GM18870 (cell line): ENCODE data around the gene PRSS21.

ENCODE experiments used
- ATAC-seq: cut with Tn5 transposase; IDR thresholded peaks from one replicate; pipeline ENCODE4 v1.9.1; 2021; ENCODE audit warnings: moderate library complexity; ENCODE audit not compliant: unreplicated experiment

Gene PRSS21

DNA sequence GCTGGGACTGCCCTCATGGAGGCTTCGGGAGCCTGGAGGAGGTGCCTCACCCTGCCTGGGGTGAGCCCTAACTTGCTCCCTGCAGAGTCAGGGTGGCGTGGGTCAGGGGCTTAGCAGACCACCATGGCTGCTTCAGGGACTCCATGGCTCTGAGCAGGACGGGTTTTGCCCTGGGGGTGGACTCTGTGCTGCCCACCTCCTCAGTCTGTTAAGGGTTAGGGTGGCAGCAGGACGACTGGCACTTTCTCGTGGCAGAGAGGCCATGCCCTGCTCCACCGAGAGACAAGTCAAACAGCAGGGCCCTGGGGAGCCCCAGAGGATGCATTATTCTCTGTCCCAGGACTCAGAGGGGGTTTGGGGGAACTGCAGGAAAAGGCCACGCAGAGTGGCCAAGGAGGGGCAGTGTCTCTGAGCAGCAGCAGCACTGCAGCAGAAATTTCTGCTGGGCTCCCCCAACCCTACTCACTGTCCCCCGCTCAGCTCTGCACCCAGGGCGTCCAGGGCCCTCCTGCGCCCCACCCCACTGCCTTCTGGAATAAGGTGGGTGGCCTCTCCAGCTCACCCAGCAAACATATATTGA is 42.7 kb downstream of the PRSS21 start:
- ATAC-seq = no peak

DNA sequence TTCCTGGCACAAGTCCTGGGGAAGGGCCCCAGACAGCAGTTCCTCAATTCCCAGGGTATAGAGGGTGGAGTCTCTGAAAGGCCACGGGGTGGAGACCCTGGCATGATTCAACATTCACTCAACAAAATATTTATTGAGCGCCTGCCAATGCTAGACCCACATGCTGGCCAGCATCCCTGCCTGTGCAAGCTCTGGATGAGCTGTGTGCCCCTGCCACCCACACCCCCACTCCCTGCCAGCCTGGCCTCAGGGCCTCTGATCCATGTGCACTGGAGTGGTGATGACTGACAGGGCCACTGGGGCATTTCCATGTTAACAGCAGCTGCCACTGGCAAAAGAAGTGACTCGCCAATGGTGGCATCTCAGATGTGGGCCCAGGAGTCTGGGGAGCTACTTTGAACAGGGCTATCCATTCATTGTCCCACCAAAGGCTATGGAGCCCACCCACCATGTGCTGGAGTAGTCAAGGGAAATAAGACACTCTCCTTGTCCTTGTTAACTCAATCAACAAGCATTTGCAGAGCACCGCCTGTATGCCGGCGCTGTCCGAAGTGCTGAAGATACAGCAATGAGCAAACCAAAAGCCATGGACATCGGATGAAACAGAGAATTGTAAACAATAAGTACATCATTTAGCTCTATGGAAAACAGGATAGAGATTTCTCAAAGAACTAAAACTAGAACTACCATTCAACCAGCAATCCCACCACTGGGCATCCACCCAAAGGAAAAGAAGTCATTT is 44.0 kb downstream of the PRSS21 start:
- no peak for ATAC-seq

DNA sequence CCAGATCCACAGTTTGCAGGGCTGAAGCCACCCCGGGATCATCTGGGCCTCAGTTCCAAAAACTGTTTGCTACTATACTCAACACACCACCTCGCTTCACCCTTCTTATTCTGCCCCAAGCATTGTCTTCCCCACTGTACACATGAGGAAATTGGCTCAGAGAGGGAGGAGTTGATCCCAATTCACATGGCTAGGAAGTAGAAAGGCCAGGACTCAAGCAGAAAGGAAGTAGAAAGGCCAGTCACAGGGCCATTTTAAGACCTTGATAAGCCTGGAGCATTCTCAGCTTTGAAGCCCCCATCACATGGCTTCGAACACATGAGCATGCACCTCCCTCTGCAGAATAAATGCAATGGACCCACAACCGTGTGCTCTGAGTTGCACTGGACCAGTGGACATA is 48.6 kb downstream of the PRSS21 start:
- ATAC-seq = no peak

GRCh38 chr16:2866431-2866830 is 49.4 kb downstream of the PRSS21 start:
- ATAC-seq = no peak

DNA sequence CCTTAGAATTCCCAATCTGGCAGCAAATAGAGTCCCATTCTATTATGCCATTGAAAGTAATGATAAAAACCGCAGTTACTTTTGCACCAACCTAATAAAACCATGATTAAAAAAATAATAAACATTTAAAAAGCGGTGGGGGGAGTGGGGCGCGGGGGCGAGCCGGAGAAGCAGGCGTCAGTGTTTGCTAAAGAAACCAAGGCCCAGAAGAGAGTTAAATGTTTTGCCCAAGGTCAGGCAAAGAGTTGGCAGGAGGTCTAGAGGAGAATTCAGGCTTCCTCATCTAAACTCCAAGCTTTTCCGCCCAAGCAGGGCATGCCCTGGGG is 50.6 kb downstream of the PRSS21 start:
- ATAC-seq = no peak

- ATAC-seq = peak; percentile 68
Observed at GRCh38 chr16:2867987-2868789, 51.2 kb downstream of the PRSS21 start.
